ENCODE measurements around the gene SEPTIN10.
"Not testable (repeated sequence)": the region's sequence is repeated elsewhere in the genome, so short reads cannot be mapped to it uniquely, and the experiment has no call there.

The SEPTIN10 gene

DNA sequence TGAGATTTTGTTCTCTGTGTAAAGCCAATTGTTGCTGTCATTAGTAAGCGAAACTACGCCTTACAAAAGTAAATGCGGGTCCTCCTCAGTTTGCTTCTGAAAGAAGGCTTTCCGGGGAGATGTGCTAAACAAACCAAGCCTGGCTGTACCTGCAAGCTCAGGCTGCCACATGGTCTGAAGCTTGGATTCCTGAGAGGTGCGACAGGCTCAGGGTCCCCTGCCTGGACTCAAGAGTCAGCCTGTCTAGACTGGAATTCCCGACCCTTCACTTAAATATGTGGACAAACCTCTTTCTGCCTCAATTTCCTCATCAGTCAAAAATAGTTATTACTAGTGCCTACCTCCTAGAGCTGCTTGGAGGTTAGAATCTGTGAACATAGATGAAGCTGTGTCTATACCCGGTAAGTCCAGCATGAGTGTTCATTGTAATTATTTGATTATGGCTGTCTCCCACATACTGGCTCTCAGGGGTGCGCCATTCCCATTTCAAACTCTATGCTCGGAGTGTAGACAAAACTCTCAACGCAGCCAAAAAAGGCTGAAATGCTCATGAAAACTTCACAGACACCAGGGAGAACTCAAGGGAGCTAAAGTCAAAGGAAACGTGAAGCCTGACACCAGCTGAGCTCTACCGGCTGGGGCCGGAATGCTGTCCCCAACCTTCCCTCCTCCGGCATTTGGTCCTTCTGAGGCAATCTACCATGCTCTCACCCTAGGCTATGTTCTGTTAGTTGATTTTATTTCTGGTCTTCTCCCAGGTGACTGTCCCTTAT is 31.8 kb upstream of the SEPTIN10 start:
- H3K14ac ChIP-seq (ENCODE audit: low read length) = no peak overlapping the region
- H2BK15ac ChIP-seq (ENCODE audit: low read length) = no peak overlapping the region
- no peak overlapping the region for H3K4ac ChIP-seq (ENCODE audit: low read length)
- peaks cover 15% of the 10 kb centered on the region in 2 donors for H3K4me1 ChIP-seq (ENCODE audit: control insufficient read depth in 2 of 2, insufficient read depth in 1 of 2, low read depth in 1 of 2, low read length in 2 of 2)
- DNase-seq (ENCODE audit: low spot score) = no peak
- H3K27ac ChIP-seq (replicated peaks; ENCODE audit: low read length) = no peak overlapping the region
- no peak overlapping the region for H3K4me3 ChIP-seq (ENCODE audit: low read length in 2 of 2)
- H2AK5ac ChIP-seq (ENCODE audit: low read depth, low read length) = no peak overlapping the region
- H4K91ac ChIP-seq (ENCODE audit: low read depth, low read length, poor library complexity) = no peak overlapping the region
- H3K36me3 ChIP-seq (replicated peaks in 1 of 2; ENCODE audit: control insufficient read depth in 2 of 2, insufficient read depth in 2 of 2, low read length in 2 of 2) = no peaks in the 10 kb centered on the region
- H2BK12ac ChIP-seq (ENCODE audit: low read length) = no peak overlapping the region
- no peak overlapping the region for H3K23ac ChIP-seq (ENCODE audit: low read depth, low read length, poor library complexity)
- H2BK120ac ChIP-seq (ENCODE audit: low read depth, low read length) = no peak overlapping the region
- H4K8ac ChIP-seq (ENCODE audit: low read depth, low read length) = no peak overlapping the region
- no peaks in the 10 kb centered on the region for H3K79me1 ChIP-seq (ENCODE audit: low read depth, low read length)
- no peak overlapping the region for H3K18ac ChIP-seq (ENCODE audit: low read length)
- no peaks in the 10 kb centered on the region for H3K27me3 ChIP-seq (ENCODE audit: control insufficient read depth in 3 of 3, insufficient read depth in 3 of 3, low read depth in 1 of 3, low read length in 3 of 3)
- peak overlapping the region; percentile 76 for H2AFZ ChIP-seq (ENCODE audit: low read length)
- H3K4me2 ChIP-seq (ENCODE audit: insufficient read depth, low read length, poor library complexity, severe bottlenecking) = no peak overlapping the region
- WGBS, 2 donors (ENCODE audit: extremely low coverage in 2 of 2, insufficient read length in 2 of 2, insufficient replicate concordance in 1 of 2) = no CpG with 5 or more reads among the region's 14 CpGs
- no peak overlapping the region for H3K9ac ChIP-seq (ENCODE audit: low read depth, low read length, poor library complexity)
- no peaks in the 10 kb centered on the region for H3K9me3 ChIP-seq (replicated peaks in 1 of 2; ENCODE audit: control insufficient read depth in 2 of 2, insufficient read depth in 1 of 2, low read depth in 1 of 2, low read length in 2 of 2)
- no peak overlapping the region for H2BK5ac ChIP-seq (ENCODE audit: low read length)

DNA sequence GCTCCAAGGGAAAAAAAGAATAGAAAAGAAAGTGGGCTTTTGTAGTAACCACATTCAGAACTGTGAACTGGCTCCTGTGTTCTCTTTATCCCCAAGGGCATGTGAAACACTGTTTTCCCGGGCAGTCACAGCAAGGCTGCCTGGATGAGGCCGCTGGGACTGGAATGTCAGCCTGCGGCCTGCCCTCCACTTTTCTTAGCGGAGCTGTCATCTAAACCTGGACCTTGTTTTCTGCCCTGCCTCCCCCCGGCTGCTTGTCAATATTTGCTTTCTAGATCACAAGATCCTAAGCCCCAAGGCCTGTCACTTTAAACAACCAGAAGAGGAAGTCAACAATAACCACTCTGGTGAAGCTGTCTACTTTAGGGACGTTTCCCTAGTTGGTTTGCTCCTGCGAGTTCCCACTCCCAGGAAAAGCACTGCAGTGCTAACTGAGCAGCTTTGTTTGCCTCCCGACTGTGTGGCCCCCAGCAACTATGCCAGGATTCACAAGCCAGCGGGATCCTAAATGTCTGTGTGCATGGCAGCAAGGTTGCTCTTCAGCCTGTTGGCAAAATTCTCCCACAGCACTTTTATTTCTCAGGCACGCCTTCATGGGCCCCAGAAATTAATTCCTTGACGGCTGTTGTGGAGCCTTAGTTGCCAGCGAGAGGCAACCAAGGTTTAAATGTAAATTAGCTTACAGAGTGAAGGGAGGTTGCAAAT is 31.0 kb upstream of the SEPTIN10 start:
- peak overlapping the region in 1 of 2 donors; percentile 3 for H3K4me3 ChIP-seq (ENCODE audit: low read length in 2 of 2)
- no peak overlapping the region for H2BK5ac ChIP-seq (ENCODE audit: low read length)
- no peak overlapping the region for H3K9ac ChIP-seq (ENCODE audit: low read depth, low read length, poor library complexity)
- no peak overlapping the region for H3K4me2 ChIP-seq (ENCODE audit: insufficient read depth, low read length, poor library complexity, severe bottlenecking)
- H3K27me3 ChIP-seq (ENCODE audit: control insufficient read depth in 3 of 3, insufficient read depth in 3 of 3, low read depth in 1 of 3, low read length in 3 of 3) = no peaks in the 10 kb centered on the region
- H3K9me3 ChIP-seq (replicated peaks in 1 of 2; ENCODE audit: control insufficient read depth in 2 of 2, insufficient read depth in 1 of 2, low read depth in 1 of 2, low read length in 2 of 2) = no peaks in the 10 kb centered on the region
- no peaks in the 10 kb centered on the region for H3K36me3 ChIP-seq (replicated peaks in 1 of 2; ENCODE audit: control insufficient read depth in 2 of 2, insufficient read depth in 2 of 2, low read length in 2 of 2)
- peaks cover 15% of the 10 kb centered on the region in 2 donors for H3K4me1 ChIP-seq (ENCODE audit: control insufficient read depth in 2 of 2, insufficient read depth in 1 of 2, low read depth in 1 of 2, low read length in 2 of 2)
- peak overlapping the region; percentile 76 for H2AFZ ChIP-seq (ENCODE audit: low read length)
- no peak overlapping the region for H4K8ac ChIP-seq (ENCODE audit: low read depth, low read length)
- no peak overlapping the region for H2BK120ac ChIP-seq (ENCODE audit: low read depth, low read length)
- H3K27ac ChIP-seq (replicated peaks; ENCODE audit: low read length) = peak overlapping the region; percentile 26
- H3K14ac ChIP-seq (ENCODE audit: low read length) = no peak overlapping the region
- no peak for DNase-seq (ENCODE audit: low spot score)
- no peak overlapping the region for H2BK12ac ChIP-seq (ENCODE audit: low read length)
- no peak overlapping the region for H3K23ac ChIP-seq (ENCODE audit: low read depth, low read length, poor library complexity)
- H4K91ac ChIP-seq (ENCODE audit: low read depth, low read length, poor library complexity) = no peak overlapping the region
- no peak overlapping the region for H3K4ac ChIP-seq (ENCODE audit: low read length)
- no peak overlapping the region for H2AK5ac ChIP-seq (ENCODE audit: low read depth, low read length)
- peak overlapping the region; percentile 46 for H3K18ac ChIP-seq (ENCODE audit: low read length)
- no CpG with 5 or more reads among the region's 12 CpGs for WGBS, 2 donors (ENCODE audit: extremely low coverage in 2 of 2, insufficient read length in 2 of 2, insufficient replicate concordance in 1 of 2)
- H3K79me1 ChIP-seq (ENCODE audit: low read depth, low read length) = no peaks in the 10 kb centered on the region
- peak overlapping the region; percentile 40 for H2BK15ac ChIP-seq (ENCODE audit: low read length)

- H3K79me1 ChIP-seq (ENCODE audit: low read depth, low read length); H2BK15ac ChIP-seq (ENCODE audit: low read length); H2BK12ac ChIP-seq (ENCODE audit: low read length); H3K9ac ChIP-seq (ENCODE audit: low read depth, low read length, poor library complexity); H3K36me3 ChIP-seq (replicated peaks in 1 of 2; ENCODE audit: control insufficient read depth in 2 of 2, insufficient read depth in 2 of 2, low read length in 2 of 2); H3K4me2 ChIP-seq (ENCODE audit: insufficient read depth, low read length, poor library complexity, severe bottlenecking); H2AK5ac ChIP-seq (ENCODE audit: low read depth, low read length); H3K9me3 ChIP-seq (replicated peaks in 1 of 2; ENCODE audit: control insufficient read depth in 2 of 2, insufficient read depth in 1 of 2, low read depth in 1 of 2, low read length in 2 of 2); H2BK5ac ChIP-seq (ENCODE audit: low read length); DNase-seq (ENCODE audit: low spot score); H3K4ac ChIP-seq (ENCODE audit: low read length); H4K91ac ChIP-seq (ENCODE audit: low read depth, low read length, poor library complexity); H2AFZ ChIP-seq (ENCODE audit: low read length); H3K4me1 ChIP-seq (ENCODE audit: control insufficient read depth in 2 of 2, insufficient read depth in 1 of 2, low read depth in 1 of 2, low read length in 2 of 2); H3K18ac ChIP-seq (ENCODE audit: low read length); H3K27me3 ChIP-seq (ENCODE audit: control insufficient read depth in 3 of 3, insufficient read depth in 3 of 3, low read depth in 1 of 3, low read length in 3 of 3); H3K4me3 ChIP-seq (ENCODE audit: low read length in 2 of 2); H4K8ac ChIP-seq (ENCODE audit: low read depth, low read length); H3K14ac ChIP-seq (ENCODE audit: low read length); H3K23ac ChIP-seq (ENCODE audit: low read depth, low read length, poor library complexity); H2BK120ac ChIP-seq (ENCODE audit: low read depth, low read length); H3K27ac ChIP-seq (replicated peaks; ENCODE audit: low read length): not testable (repeated sequence)
- WGBS, 2 donors (ENCODE audit: extremely low coverage in 2 of 2, insufficient read length in 2 of 2, insufficient replicate concordance in 1 of 2) = no CpG with 5 or more reads among the region's 9 CpGs
These were observed 26.2 kb upstream of the SEPTIN10 start for GRCh38 chr2:109640000-109640399.

- H3K4ac ChIP-seq (ENCODE audit: low read length) = no peak overlapping the region
- H3K79me1 ChIP-seq (ENCODE audit: low read depth, low read length) = no peaks in the 10 kb centered on the region
- H3K27me3 ChIP-seq (ENCODE audit: control insufficient read depth in 3 of 3, insufficient read depth in 3 of 3, low read depth in 1 of 3, low read length in 3 of 3) = no peaks in the 10 kb centered on the region
- no peaks in the 10 kb centered on the region for H3K36me3 ChIP-seq (replicated peaks in 1 of 2; ENCODE audit: control insufficient read depth in 2 of 2, insufficient read depth in 2 of 2, low read length in 2 of 2)
- no peak overlapping the region for H2BK15ac ChIP-seq (ENCODE audit: low read length)
- no peaks in the 10 kb centered on the region for H3K9me3 ChIP-seq (replicated peaks in 1 of 2; ENCODE audit: control insufficient read depth in 2 of 2, insufficient read depth in 1 of 2, low read depth in 1 of 2, low read length in 2 of 2)
- no peaks in the 10 kb centered on the region for H3K4me1 ChIP-seq (ENCODE audit: control insufficient read depth in 2 of 2, insufficient read depth in 1 of 2, low read depth in 1 of 2, low read length in 2 of 2)
- no peak overlapping the region for H3K18ac ChIP-seq (ENCODE audit: low read length)
- H4K91ac ChIP-seq (ENCODE audit: low read depth, low read length, poor library complexity) = no peak overlapping the region
- no peak overlapping the region for H3K27ac ChIP-seq (replicated peaks; ENCODE audit: low read length)
- no peak overlapping the region for H3K4me3 ChIP-seq (ENCODE audit: low read length in 2 of 2)
- no peak overlapping the region for H4K8ac ChIP-seq (ENCODE audit: low read depth, low read length)
- H2AK5ac ChIP-seq (ENCODE audit: low read depth, low read length) = no peak overlapping the region
- no peak overlapping the region for H2BK12ac ChIP-seq (ENCODE audit: low read length)
- H3K4me2 ChIP-seq (ENCODE audit: insufficient read depth, low read length, poor library complexity, severe bottlenecking) = no peak overlapping the region
- H2BK5ac ChIP-seq (ENCODE audit: low read length) = no peak overlapping the region
- H2AFZ ChIP-seq (ENCODE audit: low read length) = peak overlapping the region; percentile 17
- no peak overlapping the region for H3K9ac ChIP-seq (ENCODE audit: low read depth, low read length, poor library complexity)
- no peak overlapping the region for H2BK120ac ChIP-seq (ENCODE audit: low read depth, low read length)
- no peak for DNase-seq (ENCODE audit: low spot score)
- no peak overlapping the region for H3K14ac ChIP-seq (ENCODE audit: low read length)
- WGBS, 2 donors (ENCODE audit: extremely low coverage in 2 of 2, insufficient read length in 2 of 2, insufficient replicate concordance in 1 of 2) = no CpG with 5 or more reads among the region's 3 CpGs
- H3K23ac ChIP-seq (ENCODE audit: low read depth, low read length, poor library complexity) = no peak overlapping the region
These were observed 25.0 kb upstream of the SEPTIN10 start for GRCh38 chr2:109638795-109639194.
